HG03108 (cell line): ENCODE results near the gene SACS.
A peak's percentile ranks its signal among the peaks of the same experiment; 100 is the strongest.
"Not testable (repeated sequence)": the region's sequence is repeated elsewhere in the genome, so short reads cannot be mapped to it uniquely, and the experiment has no call there.

Experiments used
- ATAC-seq: cut with Tn5 transposase; IDR thresholded peaks from one replicate; pipeline ENCODE4 v1.9.1; 2021; ENCODE audit warnings: moderate library complexity; ENCODE audit not compliant: unreplicated experiment

Gene SACS

GRCh38 chr13:23418776-23419683, 14.5 kb downstream of the SACS start:
- ATAC-seq, result no peak

DNA sequence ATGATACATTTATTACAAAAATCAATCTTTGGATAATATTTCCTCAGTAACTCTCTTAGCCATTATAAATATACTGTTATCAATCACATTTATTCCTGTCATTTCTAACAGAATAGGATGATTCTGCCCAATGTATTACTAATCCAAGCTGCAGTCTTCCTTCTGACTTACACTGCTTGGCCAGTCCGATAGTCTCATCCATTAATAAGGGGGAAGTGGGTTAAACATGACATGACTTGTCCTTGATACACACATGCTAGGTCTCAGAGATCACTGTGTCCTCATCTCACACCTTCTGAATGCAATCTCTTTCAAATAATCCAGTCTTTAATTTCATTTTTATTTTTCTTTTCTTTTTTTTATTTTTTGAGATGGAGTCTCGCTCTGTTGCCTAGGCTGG, 18.8 kb downstream of the SACS start:
- no peak for ATAC-seq

GRCh38 chr13:23411706-23412105, 21.8 kb downstream of the SACS start:
- ATAC-seq, result no peak

DNA sequence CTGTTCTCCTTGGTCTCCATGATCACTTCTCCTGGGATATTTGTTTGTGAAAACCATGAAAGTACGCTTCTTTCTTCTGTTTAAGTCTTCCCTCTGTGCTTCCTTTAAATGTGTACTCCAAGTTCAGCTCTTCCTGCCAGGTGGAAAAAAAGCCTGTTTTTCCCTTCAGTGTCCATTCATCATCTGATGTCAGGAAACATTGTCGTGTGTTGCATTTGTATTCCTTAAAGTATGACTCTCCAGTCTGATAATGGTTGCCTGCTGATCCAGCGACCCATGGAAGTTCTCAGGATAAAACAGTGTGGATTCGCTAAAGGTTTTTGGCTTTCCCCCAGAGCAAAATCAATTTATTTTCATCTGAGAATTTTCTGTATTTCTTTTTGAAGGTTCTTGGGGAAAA, 22.3 kb downstream of the SACS start:
- no peak for ATAC-seq

GRCh38 chr13:23408026-23408425, 25.5 kb downstream of the SACS start:
- no peak for ATAC-seq

DNA sequence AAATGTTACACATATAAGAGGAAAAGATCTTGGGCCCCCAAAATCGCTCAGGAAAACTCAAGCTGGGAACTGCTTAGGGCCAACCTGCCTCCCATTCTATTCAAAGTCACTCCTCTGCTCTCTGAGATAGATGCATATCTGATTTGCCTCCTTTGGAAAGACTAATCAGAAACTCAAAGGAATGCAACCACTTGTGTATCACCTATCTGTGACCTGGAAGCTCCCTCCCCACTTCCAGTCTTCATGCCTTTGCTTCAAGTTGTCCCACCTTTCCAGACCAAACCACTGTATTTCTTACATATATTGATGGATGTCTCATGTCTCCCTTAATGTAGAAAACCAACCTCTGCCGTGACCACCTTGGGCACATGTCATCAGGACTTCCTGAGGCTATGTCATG, 32.3 kb downstream of the SACS start:
- ATAC-seq, result not testable (repeated sequence)

DNA sequence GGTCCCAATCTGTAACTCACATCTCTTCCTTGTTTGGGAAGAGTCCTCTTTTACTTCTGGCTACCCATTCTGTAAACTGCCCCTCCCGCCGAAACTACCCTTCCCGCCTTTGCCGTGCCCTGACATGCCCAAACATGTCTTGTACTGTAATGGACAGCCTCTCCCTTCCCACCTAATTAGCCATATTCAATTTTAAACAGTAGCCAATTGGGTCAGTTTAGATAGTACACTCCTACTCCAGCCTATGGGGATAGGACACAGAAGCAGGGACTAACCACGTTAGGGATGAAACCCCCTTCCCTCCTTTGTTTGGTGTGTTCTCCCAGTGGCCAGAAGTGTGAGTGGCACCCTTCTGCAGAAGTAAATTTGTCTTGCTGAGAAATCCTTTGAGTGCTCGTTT, 34.2 kb downstream of the SACS start:
- no peak for ATAC-seq

DNA sequence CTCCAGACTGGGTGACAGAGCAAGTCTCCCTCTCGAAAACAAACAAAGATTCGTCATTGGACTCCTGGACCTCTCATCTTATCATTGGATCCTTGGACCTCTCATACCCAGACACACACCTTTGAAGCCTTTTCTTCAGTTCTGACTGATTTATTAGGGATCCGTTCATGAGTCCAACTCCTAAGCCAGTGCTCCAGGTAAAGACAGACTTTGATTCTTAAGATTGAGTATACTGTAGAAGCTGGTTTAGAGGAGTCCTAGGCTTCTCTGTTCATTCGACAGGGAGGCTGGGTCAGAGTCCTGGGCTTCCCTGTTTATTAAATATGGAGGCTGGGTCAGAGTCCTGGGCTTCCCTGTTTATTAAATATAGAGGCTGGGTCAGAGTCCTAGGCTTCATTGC, 38.7 kb downstream of the SACS start:
- no peak for ATAC-seq

- no peak for ATAC-seq
Measured at GRCh38 chr13:23392925-23393645, 40.4 kb downstream of the SACS start.

GRCh38 chr13:23392313-23392712, 41.2 kb downstream of the SACS start:
- ATAC-seq, result no peak

DNA sequence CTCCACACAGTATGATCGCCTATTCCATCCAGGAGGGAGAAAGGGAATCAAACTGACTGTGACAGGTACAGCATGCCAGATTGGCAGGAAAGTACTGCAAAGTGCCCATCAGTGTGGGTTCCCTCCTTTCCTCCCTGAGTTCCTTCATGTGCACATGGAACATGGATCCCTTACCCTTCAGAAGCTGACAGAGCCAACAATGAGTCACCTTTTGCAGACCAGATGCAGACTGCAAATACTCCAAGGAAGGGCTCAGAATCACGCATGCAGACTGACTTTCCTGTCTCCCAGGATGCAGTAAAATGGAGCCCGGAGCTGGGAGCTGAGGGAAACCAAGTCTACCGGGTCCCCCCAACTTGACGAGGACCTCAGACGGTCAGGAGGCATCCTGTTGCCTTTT, 41.8 kb downstream of the SACS start:
- ATAC-seq, result no peak

- ATAC-seq, result peak; percentile 54
Measured at GRCh38 chr13:23386533-23386932, 47.0 kb downstream of the SACS start.

- no peak for ATAC-seq
Measured at GRCh38 chr13:23385931-23386330, 47.6 kb downstream of the SACS start.

GRCh38 chr13:23384111-23384510, 49.4 kb downstream of the SACS start:
- ATAC-seq, result peak; percentile 73

DNA sequence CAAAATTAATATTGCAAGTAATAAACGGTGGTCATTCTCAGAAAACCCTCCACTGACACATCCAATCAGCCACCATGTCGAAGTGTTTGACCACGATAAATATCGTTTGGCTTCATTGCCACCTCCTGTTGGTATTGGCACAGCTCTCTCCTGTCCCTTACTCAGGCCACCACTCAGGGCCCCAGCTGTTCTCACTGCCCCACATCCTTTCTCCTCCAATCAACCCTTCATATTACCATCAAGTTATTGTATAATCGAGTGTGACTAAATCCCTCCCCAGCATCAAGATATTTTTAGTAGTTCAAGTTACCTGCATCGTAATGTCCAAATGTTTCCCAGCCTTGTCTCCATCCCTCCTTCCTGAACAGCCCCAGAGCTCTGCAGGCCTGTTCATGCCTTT, 50.4 kb downstream of the SACS start:
- no peak for ATAC-seq

- no peak for ATAC-seq
Measured at GRCh38 chr13:23381866-23382265, 51.6 kb downstream of the SACS start.

GRCh38 chr13:23380534-23380933, 53.0 kb downstream of the SACS start:
- no peak for ATAC-seq

DNA sequence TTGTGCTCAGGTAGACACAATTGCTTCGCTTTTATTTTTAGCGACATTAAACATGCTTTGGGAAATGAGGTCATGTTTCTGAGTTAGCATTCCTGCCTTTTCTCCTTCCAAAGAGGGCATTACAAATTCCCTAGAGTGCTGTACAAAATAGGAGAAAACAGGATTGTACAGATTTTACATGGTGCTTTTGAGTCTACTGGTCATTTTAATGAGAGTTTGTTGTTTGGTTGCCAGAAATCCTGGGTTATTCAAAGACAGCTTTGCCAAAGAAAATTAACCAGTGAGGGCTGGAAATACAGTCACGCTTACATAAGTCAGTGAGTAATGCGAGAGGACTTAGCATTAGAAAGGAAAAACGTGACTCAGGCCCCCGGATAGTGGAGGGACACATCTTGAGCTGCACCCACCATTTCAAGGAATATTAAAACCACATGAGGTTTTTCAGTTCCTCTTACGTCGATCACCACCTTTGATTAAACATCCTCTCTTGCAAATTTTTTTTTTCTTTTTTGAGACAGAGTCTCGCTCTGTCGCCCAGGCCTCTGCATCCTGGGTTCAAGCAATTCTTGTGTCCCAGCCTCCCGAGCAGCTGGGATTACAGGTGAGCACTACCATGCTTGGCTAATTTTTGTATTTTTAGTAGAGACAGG, 55.4 kb downstream of the SACS start:
- ATAC-seq, result peak; percentile 27

GRCh38 chr13:23377579-23377978, 55.9 kb downstream of the SACS start:
- no peak for ATAC-seq

GRCh38 chr13:23375001-23375971, 58.2 kb downstream of the SACS start:
- peak; percentile 77 for ATAC-seq
